ENCODE results near the gene TYW5. TPM values are rescaled to one million over a fixed set of nuclear protein-coding genes. Genes with fewer than 3 reads are reported as not detected.

Gene TYW5
- total and polyA plus RNA-seq, 2 of the 13 experiments (the other 11 are each of a cell fraction or from before 2014, with no cell fraction given) = 8.3 to 14.6 TPM

DNA sequence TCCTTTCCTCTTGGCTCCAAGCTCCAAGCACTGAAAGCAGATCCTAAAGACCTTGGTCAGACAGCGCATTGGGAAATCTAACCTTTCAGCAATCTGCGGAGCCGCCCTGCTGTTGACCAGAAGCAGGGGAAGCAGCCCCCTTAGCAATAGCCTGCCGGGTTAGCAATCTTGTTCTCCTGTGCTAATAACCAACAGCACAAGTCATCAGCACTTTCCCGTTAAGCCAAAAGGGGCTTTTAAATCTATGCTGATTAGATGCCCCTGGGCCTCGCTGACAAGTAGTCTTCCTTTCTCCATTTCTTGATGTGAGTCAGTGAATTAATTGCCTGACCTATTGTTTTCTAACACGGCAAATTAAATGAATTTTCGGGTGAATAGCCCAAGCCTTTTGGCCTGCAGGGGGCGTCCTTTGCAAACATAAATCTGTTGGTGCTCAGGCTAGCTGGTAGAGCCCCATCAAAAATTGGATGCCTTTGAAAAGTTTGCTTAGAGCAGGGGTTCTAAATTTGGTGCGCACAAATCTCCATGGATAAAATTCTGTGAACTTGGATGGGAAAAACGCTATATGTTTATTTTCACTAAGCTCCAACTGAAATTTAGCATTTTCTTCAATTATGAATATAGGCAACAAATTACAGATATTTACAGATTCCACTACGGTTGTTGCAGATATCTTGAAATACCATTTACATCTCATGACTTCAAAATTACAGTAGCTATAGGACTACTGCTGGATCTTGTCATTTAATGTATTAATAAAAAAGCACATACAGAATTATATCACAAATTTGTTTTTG lies 24.7 kb upstream of the TYW5 start (continued):
- TF ChIP-seq RAD21 (CRISPR knock-in tag; IDR thresholded peaks at IDR 0.05) = peak; percentile 83
- TF ChIP-seq, protein P1, sequence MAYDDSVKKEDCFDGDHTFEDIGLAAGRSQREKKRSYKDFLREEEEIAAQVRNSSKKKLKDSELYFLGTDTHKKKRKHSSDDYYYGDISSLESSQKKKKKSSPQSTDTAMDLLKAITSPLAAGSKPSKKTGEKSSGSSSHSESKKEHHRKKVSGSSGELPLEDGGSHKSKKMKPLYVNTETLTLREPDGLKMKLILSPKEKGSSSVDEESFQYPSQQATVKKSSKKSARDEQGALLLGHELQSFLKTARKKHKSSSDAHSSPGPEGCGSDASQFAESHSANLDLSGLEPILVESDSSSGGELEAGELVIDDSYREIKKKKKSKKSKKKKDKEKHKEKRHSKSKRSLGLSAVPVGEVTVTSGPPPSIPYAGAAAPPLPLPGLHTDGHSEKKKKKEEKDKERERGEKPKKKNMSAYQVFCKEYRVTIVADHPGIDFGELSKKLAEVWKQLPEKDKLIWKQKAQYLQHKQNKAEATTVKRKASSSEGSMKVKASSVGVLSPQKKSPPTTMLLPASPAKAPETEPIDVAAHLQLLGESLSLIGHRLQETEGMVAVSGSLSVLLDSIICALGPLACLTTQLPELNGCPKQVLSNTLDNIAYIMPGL (CRISPR knock-in tag; IDR thresholded peaks at IDR 0.05; ENCODE audit: borderline replicate concordance in 1 of 2, low read depth in 1 of 2) = peak; percentile 58 to 64; a peak in 2 of 4 replicates
- 0 out of 3 replicates have a peak, but pooled peaks have one; percentile 25 for TF ChIP-seq MXI1 (IDR thresholded peaks at IDR 0.05; ENCODE audit: borderline replicate concordance, low read depth, low read length)
- TF ChIP-seq CEBPB (IDR thresholded peaks at IDR 0.05; ENCODE audit: borderline replicate concordance, low read depth, low read length) = peak; percentile 57; the same call in 1 of the 2 replicates
- 0 out of 2 replicates have a peak, but pooled peaks have one; percentile 17 for TF ChIP-seq NFIC (IDR thresholded peaks at IDR 0.05; ENCODE audit: low read length)
- TF ChIP-seq ZMYM4 (CRISPR knock-in tag; IDR thresholded peaks at IDR 0.05) = 0 out of 2 replicates have a peak, but pooled peaks have one; percentile 41
- TF ChIP-seq ZNF562 (CRISPR knock-in tag; IDR thresholded peaks at IDR 0.05; ENCODE audit: borderline replicate concordance) = no peak
- TF ChIP-seq ZNF614 (CRISPR knock-in tag; IDR thresholded peaks at IDR 0.05; ENCODE audit: borderline replicate concordance) = peak; percentile 79
- TF ChIP-seq BCL6 (CRISPR knock-in tag; IDR thresholded peaks at IDR 0.05) = 0 out of 2 replicates have a peak, but pooled peaks have one; percentile 20
- peak; percentile 89 for TF ChIP-seq SMC3 (IDR thresholded peaks at IDR 0.05; ENCODE audit: low read length)
- TF ChIP-seq AGO2 (optimal IDR thresholded peaks at IDR 0.05; ENCODE audit: low read depth, low read length) = no peak
- TF ChIP-seq, protein P2, sequence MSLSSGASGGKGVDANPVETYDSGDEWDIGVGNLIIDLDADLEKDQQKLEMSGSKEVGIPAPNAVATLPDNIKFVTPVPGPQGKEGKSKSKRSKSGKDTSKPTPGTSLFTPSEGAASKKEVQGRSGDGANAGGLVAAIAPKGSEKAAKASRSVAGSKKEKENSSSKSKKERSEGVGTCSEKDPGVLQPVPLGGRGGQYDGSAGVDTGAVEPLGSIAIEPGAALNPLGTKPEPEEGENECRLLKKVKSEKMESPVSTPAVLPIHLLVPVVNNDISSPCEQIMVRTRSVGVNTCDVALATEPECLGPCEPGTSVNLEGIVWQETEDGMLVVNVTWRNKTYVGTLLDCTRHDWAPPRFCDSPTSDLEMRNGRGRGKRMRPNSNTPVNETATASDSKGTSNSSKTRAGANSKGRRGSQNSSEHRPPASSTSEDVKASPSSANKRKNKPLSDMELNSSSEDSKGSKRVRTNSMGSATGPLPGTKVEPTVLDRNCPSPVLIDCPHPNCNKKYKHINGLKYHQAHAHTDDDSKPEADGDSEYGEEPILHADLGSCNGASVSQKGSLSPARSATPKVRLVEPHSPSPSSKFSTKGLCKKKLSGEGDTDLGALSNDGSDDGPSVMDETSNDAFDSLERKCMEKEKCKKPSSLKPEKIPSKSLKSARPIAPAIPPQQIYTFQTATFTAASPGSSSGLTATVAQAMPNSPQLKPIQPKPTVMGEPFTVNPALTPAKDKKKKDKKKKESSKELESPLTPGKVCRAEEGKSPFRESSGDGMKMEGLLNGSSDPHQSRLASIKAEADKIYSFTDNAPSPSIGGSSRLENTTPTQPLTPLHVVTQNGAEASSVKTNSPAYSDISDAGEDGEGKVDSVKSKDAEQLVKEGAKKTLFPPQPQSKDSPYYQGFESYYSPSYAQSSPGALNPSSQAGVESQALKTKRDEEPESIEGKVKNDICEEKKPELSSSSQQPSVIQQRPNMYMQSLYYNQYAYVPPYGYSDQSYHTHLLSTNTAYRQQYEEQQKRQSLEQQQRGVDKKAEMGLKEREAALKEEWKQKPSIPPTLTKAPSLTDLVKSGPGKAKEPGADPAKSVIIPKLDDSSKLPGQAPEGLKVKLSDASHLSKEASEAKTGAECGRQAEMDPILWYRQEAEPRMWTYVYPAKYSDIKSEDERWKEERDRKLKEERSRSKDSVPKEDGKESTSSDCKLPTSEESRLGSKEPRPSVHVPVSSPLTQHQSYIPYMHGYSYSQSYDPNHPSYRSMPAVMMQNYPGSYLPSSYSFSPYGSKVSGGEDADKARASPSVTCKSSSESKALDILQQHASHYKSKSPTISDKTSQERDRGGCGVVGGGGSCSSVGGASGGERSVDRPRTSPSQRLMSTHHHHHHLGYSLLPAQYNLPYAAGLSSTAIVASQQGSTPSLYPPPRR (CRISPR knock-in tag; IDR thresholded peaks at IDR 0.05; ENCODE audit: borderline replicate concordance) = no peak
- TF ChIP-seq, protein P3, sequence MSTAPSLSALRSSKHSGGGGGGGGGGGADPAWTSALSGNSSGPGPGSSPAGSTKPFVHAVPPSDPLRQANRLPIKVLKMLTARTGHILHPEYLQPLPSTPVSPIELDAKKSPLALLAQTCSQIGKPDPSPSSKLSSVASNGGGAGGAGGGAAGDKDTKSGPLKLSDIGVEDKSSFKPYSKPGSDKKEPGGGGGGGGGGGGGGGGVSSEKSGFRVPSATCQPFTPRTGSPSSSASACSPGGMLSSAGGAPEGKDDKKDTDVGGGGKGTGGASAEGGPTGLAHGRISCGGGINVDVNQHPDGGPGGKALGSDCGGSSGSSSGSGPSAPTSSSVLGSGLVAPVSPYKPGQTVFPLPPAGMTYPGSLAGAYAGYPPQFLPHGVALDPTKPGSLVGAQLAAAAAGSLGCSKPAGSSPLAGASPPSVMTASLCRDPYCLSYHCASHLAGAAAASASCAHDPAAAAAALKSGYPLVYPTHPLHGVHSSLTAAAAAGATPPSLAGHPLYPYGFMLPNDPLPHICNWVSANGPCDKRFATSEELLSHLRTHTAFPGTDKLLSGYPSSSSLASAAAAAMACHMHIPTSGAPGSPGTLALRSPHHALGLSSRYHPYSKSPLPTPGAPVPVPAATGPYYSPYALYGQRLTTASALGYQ (CRISPR knock-in tag; IDR thresholded peaks at IDR 0.05) = 0 out of 2 replicates have a peak, but pooled peaks have one; percentile 22
- peak; percentile 97 for TF ChIP-seq STAG1 (CRISPR knock-in tag; IDR thresholded peaks at IDR 0.05)
- TF ChIP-seq ZNF672 (CRISPR knock-in tag; IDR thresholded peaks at IDR 0.05) = no peak
- TF ChIP-seq ASH2L (IDR thresholded peaks at IDR 0.05; ENCODE audit: insufficient read length, low read depth, low read length) = peak; percentile 49
- 0 out of 2 replicates have a peak, but pooled peaks have one; percentile 59 for TF ChIP-seq ZNF775 (CRISPR knock-in tag; IDR thresholded peaks at IDR 0.05; ENCODE audit: borderline replicate concordance)
- TF ChIP-seq, protein P4, sequence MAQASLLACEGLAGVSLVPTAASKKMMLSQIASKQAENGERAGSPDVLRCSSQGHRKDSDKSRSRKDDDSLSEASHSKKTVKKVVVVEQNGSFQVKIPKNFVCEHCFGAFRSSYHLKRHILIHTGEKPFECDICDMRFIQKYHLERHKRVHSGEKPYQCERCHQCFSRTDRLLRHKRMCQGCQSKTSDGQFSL (CRISPR knock-in tag; IDR thresholded peaks at IDR 0.05) = no peak
- TF ChIP-seq CHD2 (IDR thresholded peaks at IDR 0.05; ENCODE audit: low read depth, low read length) = no peak
- TF ChIP-seq ZBTB7B (CRISPR knock-in tag; IDR thresholded peaks at IDR 0.05) = 0 out of 2 replicates have a peak, but pooled peaks have one; percentile 30
